Esophagus muscularis mucosa (tissue), 4 donors: ENCODE measurements around the gene DSP.
A peak's percentile ranks its signal among the peaks of the same experiment; 100 is the strongest.

Experiments used
- EP300 ChIP-seq: sonication (generic); formaldehyde crosslinking; IDR thresholded peaks from one replicate; pipeline ENCODE4 v1.6.1; 2017; ENCODE audit warnings: antibody characterized with exemption
- POLR2A ChIP-seq: fragments of 450-650 bp; IDR thresholded peaks from one replicate; pipeline ENCODE4 v1.6.1; 2017; ENCODE audit warnings: antibody characterized with exemption, moderate library complexity, mild to moderate bottlenecking, low read depth
- POLR2AphosphoS5 ChIP-seq, 2 donors: sonication (generic); formaldehyde crosslinking; IDR thresholded peaks; one replicate each; pipeline ENCODE4 v1.6.1; 2017; ENCODE audit warnings: antibody characterized with exemption in 2 of 2
- TF ChIP-seq, protein P1 (sequence below), 3 experiments: fragments of 200-600 bp in 2 of 3; fragments of 450-650 bp in 1 of 3; sonication (generic) in 2 of 3; IDR thresholded peaks; one replicate each; pipeline ENCODE4 v1.5.1; 2017 to 2019; ENCODE audit warnings: antibody characterized with exemption in 3 of 3, mild to moderate bottlenecking in 2 of 3, moderate library complexity in 1 of 3

DNA sequence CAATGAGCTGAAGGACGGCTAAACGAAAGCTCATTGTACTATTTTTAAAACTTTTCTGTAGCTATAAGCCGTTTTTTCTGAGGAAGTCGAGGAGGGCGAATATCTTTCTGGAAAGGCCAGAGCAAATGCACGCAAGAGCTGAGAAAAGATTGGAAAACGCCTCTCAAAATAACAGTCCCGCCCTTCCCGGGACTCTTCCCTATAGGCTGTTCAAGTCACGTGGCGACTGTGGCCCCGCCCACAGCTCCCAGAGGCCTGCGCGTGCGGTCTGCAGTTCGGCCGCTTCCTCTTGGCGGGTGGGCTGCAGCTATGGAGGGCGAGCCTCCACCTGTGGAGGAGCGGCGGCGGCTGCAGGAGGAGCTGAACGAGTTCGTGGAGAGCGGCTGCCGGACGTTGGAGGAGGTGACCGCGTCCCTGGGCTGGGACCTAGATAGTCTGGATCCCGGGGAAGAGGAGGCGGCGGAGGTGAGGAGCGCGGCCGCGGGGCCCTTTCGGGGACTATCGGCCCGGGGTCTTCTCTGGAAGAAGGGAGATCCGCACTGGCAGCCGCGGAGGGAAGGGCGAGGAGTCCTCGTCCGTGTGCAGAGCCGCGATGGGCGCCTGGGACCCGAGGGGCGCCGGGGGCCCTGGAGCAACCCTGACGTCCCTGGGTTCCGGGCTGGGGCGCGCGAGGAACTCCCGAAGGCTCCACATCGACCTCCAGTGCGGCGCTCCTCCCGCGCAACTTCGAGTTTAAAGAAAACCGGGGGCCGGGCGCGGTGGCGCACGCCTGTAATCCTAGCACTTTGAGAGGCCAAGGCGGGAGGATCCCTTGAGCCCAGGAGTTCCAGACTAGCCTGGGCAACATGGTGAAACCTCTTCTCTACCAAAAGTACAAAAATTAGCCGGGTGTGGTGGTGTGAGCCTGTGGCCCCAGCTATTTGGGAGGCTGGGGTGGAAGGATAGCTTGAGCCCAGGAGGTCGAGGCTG is 48.8 kb downstream of the DSP start, which contains the start of gene SNRNP48:
- TF ChIP-seq POLR2A (peak; percentile 17), POLR2AphosphoS5 (IDR thresholded peaks at IDR 0.05) (peak; percentile 90), EP300 (no peak)
- TF ChIP-seq, protein P1, sequence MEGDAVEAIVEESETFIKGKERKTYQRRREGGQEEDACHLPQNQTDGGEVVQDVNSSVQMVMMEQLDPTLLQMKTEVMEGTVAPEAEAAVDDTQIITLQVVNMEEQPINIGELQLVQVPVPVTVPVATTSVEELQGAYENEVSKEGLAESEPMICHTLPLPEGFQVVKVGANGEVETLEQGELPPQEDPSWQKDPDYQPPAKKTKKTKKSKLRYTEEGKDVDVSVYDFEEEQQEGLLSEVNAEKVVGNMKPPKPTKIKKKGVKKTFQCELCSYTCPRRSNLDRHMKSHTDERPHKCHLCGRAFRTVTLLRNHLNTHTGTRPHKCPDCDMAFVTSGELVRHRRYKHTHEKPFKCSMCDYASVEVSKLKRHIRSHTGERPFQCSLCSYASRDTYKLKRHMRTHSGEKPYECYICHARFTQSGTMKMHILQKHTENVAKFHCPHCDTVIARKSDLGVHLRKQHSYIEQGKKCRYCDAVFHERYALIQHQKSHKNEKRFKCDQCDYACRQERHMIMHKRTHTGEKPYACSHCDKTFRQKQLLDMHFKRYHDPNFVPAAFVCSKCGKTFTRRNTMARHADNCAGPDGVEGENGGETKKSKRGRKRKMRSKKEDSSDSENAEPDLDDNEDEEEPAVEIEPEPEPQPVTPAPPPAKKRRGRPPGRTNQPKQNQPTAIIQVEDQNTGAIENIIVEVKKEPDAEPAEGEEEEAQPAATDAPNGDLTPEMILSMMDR (IDR thresholded peaks at IDR 0.05), result no peak
